GM12878 (cell line): ENCODE data around the gene OSTN. TPM values are rescaled to one million over a fixed set of nuclear protein-coding genes. Genes with fewer than 3 reads are reported as not detected.

Experiments used
- ATAC-seq: fragments of 200-7000 bp; cut with Tn5 transposase; 3 replicates; pipeline ENCODE4 v1.9.1; 2020; ENCODE audit warnings: mild to moderate bottlenecking, moderate library complexity
- BruUV-seq: library from RNA; stranded (reverse); fragments of 400-500 nt; replicated peaks from 2 replicates; lab custom pipeline; 2021; lab: Mats Ljungman, UMichigan
- CTCF ChIA-PET: fragments of 300-600 bp; sonication (Branson Sonifier 250); formaldehyde crosslinking; extraction: SDS; loops from one replicate; lab custom pipeline; 2021; ENCODE audit warnings: inconsistent platforms; lab: Yijun Ruan, JAX
- POLR2A ChIA-PET: fragments of 350-600 bp; formaldehyde crosslinking; extraction: SDS; loops from one replicate; lab custom pipeline; 2021; ENCODE audit warnings: inconsistent platforms; lab: Charles Lee
- RAD21 ChIA-PET: fragments of 300-600 bp; sonication (Branson Sonifier 250); formaldehyde crosslinking; loops from one replicate; lab custom pipeline; 2023; ENCODE audit warnings: antibody characterized with exemption; ENCODE audit not compliant: unreplicated experiment; lab: Charles Lee
- SMC1A ChIA-PET: fragments of 300-600 bp; sonication (Branson Sonifier 250); formaldehyde crosslinking; loops from one replicate; lab custom pipeline; 2023; ENCODE audit not compliant: unreplicated experiment, uncharacterized antibody; lab: Charles Lee
- DNase-seq: peaks from one replicate; pipeline ENCODE4 v3.0.0-alpha.2; 2011; ENCODE audit warnings: low read depth, low spot score
- FAIRE-seq: peaks from 3 replicates; lab custom pipeline; 2011; peaks lifted over from hg19 to GRCh38; lab: Jason Lieb, UNC
- H2AFZ ChIP-seq: 2 replicates; pipeline ENCODE4 v1.6.0; 2011; ENCODE audit warnings: low read depth, low read length, control low read depth; ENCODE audit not compliant: control insufficient read depth
- H3K27ac ChIP-seq: 2 replicates; pipeline ENCODE4 v1.5.1; 2011; ENCODE audit warnings: control low read depth; ENCODE audit not compliant: control insufficient read depth, insufficient read depth
- H3K27me3 ChIP-seq, 2 experiments: replicated peaks in 1 of 2; 2 replicates each; pipeline versions ENCODE4 v1.6.0 to v1.6.1; 2011; ENCODE audit warnings: low read length in 1 of 2; ENCODE audit not compliant: control insufficient read depth in 2 of 2, insufficient read depth in 2 of 2
- H3K36me3 ChIP-seq, 2 experiments: 2 replicates each; pipeline ENCODE4 v1.5.1; 2011; ENCODE audit warnings: low read length in 1 of 2; ENCODE audit not compliant: control insufficient read depth in 2 of 2, insufficient read depth in 2 of 2
- H3K4me1 ChIP-seq: 2 replicates; pipeline ENCODE4 v1.6.1; 2011; ENCODE audit warnings: mild to moderate bottlenecking, low read length, moderate library complexity, mixed read lengths; ENCODE audit not compliant: control insufficient read depth, insufficient read depth
- H3K4me2 ChIP-seq: 2 replicates; pipeline ENCODE4 v1.6.0; 2011; ENCODE audit warnings: control low read depth; ENCODE audit not compliant: control insufficient read depth, insufficient read depth
- H3K4me3 ChIP-seq: fragments of 200-600 bp; sonication (generic); 2 replicates; pipeline ENCODE4 v1.5.1; 2016
- H3K79me2 ChIP-seq: 2 replicates; pipeline ENCODE4 v1.6.0; 2011; ENCODE audit warnings: low read length; ENCODE audit not compliant: control insufficient read depth, insufficient read depth
- H3K9ac ChIP-seq: 2 replicates; pipeline ENCODE4 v1.8.0; 2011; ENCODE audit warnings: low read length, control low read depth, mixed read lengths; ENCODE audit not compliant: control insufficient read depth, insufficient read depth
- H3K9me3 ChIP-seq: replicated peaks from 3 replicates; pipeline ENCODE4 v1.5.1; 2011; ENCODE audit warnings: mild to moderate bottlenecking, low read length; ENCODE audit not compliant: control insufficient read depth, insufficient read depth
- H4K20me1 ChIP-seq: 2 replicates; pipeline ENCODE4 v1.6.0; 2011; ENCODE audit not compliant: control insufficient read depth, insufficient read depth
- NBN ChIP-seq: fragments of 450-650 bp; IDR thresholded peaks from 2 replicates; pipeline ENCODE4 v1.6.1; 2016
- NR2C2 ChIP-seq: IDR thresholded peaks from 2 replicates; pipeline ENCODE4 v1.6.1; 2011; ENCODE audit warnings: borderline replicate concordance, low read depth; ENCODE audit not compliant: control insufficient read depth, insufficient read length
- SUZ12 ChIP-seq: fragments of 200-600 bp; sonication (generic); IDR thresholded peaks from one replicate; pipeline ENCODE4 v1.6.1; 2018; ENCODE audit warnings: antibody characterized with exemption, mild to moderate bottlenecking; ENCODE audit not compliant: unreplicated experiment
- WGBS: methylation state at CpG from one replicate; pipeline ENCODE4 v1.1.6; 2016; ENCODE audit warnings: low lambda C conversion rate; ENCODE audit not compliant: insufficient replicate concordance, insufficient coverage; ENCODE audit errors: missing lambda C conversion rate; 5-methylcytosine and 5-hydroxymethylcytosine counted together
- in situ Hi-C: fragments of 300-500 bp; cut with MboI; formaldehyde crosslinking; loops from 9 replicates; pipeline ENCODE4 v1.14.3; 2018; ENCODE audit warnings: mixed read lengths
- intact Hi-C: fragments of 100-400 bp; cut with micrococcal nuclease; formaldehyde crosslinking; loops from one replicate; pipeline ENCODE4 v1.14.2; 2022; ENCODE audit not compliant: unreplicated experiment
- polyA plus RNA-seq, 11 experiments: library from polyadenylated mRNA; depleted of rRNA in 4 of 11; unstranded in 6 of 11; stranded (reverse) in 5 of 11; fragments of >200 nt; fragmentation: Nextera tagmentation in 4 of 11; fragmentation: Illumina TruSeq in 1 of 11; extraction: Ambion mirVana in 4 of 11; extraction: Trizol in 1 of 11; gene quantifications; 1 replicate in 1 of 11; 2 replicates in 10 of 11; pipeline versions ENCODE4 v1.2.1 to v1.2.3, GENCODE V29; 2011 to 2016; ENCODE audit warnings: inconsistent platforms in 2 of 11, missing spikeins in 2 of 11, low read depth in 1 of 11
- total RNA-seq, 4 experiments: library from RNA; depleted of rRNA in 3 of 4; stranded (reverse); fragments of >200 nt in 3 of 4; fragmentation: Illumina TruSeq in 1 of 4; extraction: Trizol in 1 of 4; gene quantifications; 2 replicates each; pipeline versions ENCODE4 v1.2.1 to v1.2.3, GENCODE V29; 2013 to 2021
- TF ChIP-seq, protein P1 (sequence below): fragments of 450-650 bp; IDR thresholded peaks from 2 replicates; pipeline ENCODE4 v1.6.1; 2018; ENCODE audit warnings: borderline replicate concordance, mild to moderate bottlenecking; ENCODE audit not compliant: partially characterized antibody
- TF ChIP-seq, protein P2 (sequence below), 3 experiments: IDR thresholded peaks in 2 of 3; conservative IDR thresholded peaks in 1 of 3; 2 replicates each; pipeline ENCODE4 v1.5.1; 2011; ENCODE audit warnings: low read depth in 3 of 3, low read length in 3 of 3, mild to moderate bottlenecking in 3 of 3, control low read depth in 2 of 3, moderate library complexity in 2 of 3, inconsistent platforms in 1 of 3, mixed read lengths in 1 of 3; ENCODE audit not compliant: control insufficient read depth in 2 of 3, insufficient read depth in 1 of 3; ENCODE audit errors: extremely low read depth in 1 of 3
- TF ChIP-seq, protein P3 (sequence below): IDR thresholded peaks from 2 replicates; pipeline ENCODE4 v1.6.1; 2012; ENCODE audit warnings: mild to moderate bottlenecking, low read depth, low read length

OSTN gene
- total and polyA plus RNA-seq, 10 of the 15 experiments (the other 5 are each of a cell fraction or from before 2014, with no cell fraction given): 0.04 to 0.27 (median 0.06) TPM; not detected in 6

DNA sequence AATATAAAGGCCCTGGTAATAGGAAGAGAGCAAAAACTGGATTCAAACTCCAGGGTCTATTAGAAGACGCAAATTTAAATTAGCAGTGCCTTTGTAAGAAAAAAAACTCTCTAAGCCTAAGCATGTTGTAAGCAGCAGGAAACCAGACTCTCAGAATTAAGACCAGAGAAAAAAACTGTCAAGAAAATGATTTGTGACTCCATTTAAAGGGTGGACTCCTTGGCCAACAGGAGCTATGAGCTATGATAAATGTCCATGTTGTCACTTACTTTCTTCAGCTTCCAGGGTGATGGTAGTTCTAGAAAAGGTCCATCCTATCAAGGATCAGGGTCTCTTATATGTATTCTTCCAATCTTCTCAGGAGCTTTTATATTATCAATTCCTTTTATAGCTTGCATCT lies 95.2 kb downstream of the OSTN start:
- no peak for TF ChIP-seq SUZ12
- TF ChIP-seq NBN: no peak
- TF ChIP-seq, protein P1, sequence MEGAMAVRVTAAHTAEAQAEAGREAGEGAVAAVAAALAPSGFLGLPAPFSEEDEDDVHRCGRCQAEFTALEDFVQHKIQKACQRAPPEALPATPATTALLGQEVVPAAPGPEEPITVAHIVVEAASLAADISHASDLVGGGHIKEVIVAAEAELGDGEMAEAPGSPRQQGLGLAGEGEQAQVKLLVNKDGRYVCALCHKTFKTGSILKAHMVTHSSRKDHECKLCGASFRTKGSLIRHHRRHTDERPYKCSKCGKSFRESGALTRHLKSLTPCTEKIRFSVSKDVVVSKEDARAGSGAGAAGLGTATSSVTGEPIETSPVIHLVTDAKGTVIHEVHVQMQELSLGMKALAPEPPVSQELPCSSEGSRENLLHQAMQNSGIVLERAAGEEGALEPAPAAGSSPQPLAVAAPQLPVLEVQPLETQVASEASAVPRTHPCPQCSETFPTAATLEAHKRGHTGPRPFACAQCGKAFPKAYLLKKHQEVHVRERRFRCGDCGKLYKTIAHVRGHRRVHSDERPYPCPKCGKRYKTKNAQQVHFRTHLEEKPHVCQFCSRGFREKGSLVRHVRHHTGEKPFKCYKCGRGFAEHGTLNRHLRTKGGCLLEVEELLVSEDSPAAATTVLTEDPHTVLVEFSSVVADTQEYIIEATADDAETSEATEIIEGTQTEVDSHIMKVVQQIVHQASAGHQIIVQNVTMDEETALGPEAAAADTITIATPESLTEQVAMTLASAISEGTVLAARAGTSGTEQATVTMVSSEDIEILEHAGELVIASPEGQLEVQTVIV: no peak
- TF ChIP-seq, protein P2, sequence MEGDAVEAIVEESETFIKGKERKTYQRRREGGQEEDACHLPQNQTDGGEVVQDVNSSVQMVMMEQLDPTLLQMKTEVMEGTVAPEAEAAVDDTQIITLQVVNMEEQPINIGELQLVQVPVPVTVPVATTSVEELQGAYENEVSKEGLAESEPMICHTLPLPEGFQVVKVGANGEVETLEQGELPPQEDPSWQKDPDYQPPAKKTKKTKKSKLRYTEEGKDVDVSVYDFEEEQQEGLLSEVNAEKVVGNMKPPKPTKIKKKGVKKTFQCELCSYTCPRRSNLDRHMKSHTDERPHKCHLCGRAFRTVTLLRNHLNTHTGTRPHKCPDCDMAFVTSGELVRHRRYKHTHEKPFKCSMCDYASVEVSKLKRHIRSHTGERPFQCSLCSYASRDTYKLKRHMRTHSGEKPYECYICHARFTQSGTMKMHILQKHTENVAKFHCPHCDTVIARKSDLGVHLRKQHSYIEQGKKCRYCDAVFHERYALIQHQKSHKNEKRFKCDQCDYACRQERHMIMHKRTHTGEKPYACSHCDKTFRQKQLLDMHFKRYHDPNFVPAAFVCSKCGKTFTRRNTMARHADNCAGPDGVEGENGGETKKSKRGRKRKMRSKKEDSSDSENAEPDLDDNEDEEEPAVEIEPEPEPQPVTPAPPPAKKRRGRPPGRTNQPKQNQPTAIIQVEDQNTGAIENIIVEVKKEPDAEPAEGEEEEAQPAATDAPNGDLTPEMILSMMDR (IDR thresholded peaks at IDR 0.05 in 2 of 3, conservative IDR thresholded peaks at IDR 0.05 in 1 of 3; ENCODE audit: control insufficient read depth in 2 of 3, extremely low read depth in 1 of 3, insufficient read depth in 1 of 3, low read depth in 3 of 3, low read length in 3 of 3): no peak
- TF ChIP-seq, protein P3, sequence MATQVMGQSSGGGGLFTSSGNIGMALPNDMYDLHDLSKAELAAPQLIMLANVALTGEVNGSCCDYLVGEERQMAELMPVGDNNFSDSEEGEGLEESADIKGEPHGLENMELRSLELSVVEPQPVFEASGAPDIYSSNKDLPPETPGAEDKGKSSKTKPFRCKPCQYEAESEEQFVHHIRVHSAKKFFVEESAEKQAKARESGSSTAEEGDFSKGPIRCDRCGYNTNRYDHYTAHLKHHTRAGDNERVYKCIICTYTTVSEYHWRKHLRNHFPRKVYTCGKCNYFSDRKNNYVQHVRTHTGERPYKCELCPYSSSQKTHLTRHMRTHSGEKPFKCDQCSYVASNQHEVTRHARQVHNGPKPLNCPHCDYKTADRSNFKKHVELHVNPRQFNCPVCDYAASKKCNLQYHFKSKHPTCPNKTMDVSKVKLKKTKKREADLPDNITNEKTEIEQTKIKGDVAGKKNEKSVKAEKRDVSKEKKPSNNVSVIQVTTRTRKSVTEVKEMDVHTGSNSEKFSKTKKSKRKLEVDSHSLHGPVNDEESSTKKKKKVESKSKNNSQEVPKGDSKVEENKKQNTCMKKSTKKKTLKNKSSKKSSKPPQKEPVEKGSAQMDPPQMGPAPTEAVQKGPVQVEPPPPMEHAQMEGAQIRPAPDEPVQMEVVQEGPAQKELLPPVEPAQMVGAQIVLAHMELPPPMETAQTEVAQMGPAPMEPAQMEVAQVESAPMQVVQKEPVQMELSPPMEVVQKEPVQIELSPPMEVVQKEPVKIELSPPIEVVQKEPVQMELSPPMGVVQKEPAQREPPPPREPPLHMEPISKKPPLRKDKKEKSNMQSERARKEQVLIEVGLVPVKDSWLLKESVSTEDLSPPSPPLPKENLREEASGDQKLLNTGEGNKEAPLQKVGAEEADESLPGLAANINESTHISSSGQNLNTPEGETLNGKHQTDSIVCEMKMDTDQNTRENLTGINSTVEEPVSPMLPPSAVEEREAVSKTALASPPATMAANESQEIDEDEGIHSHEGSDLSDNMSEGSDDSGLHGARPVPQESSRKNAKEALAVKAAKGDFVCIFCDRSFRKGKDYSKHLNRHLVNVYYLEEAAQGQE: no peak
- no peak for TF ChIP-seq NR2C2
- TF ChIP-seq, all 136 proteins: peak for 0
- DNase-seq: no peak
- peaks cover 41% of the 10 kb centered on the region for H3K4me1 ChIP-seq
- H3K79me2 ChIP-seq: no peaks in the 10 kb centered on the region
- BruUV-seq: no TSS peak
- no peak overlapping the region for H2AFZ ChIP-seq
- H3K9ac ChIP-seq: no peak overlapping the region
- ATAC-seq: no peak
- FAIRE-seq: no peak
- in situ Hi-C loops: no loop called here
- no peak overlapping the region for H3K4me2 ChIP-seq
- no peaks in the 10 kb centered on the region for H3K27me3 ChIP-seq
- no peak overlapping the region for H3K27ac ChIP-seq
- no peaks in the 10 kb centered on the region for H3K9me3 ChIP-seq
- intact Hi-C loops: no loop called here
- 100% methylated on average over 1 of the region's 1 CpG for WGBS
- ChIA-PET POLR2A (interaction anchor here (0.6 to 1.3 kb wide), 6 partner anchors 18 to 57 kb away, joined by 3 to 4 read pairs (median 4); no protein-coding TSS in a partner anchor), SMC1A (interaction anchor here (0.6 to 3.9 kb wide), 13 partner anchors 8 to 61 kb away, joined by 3 to 26 read pairs (median 4); no protein-coding TSS in a partner anchor), CTCF (interaction anchor here (0.8 to 1.2 kb wide), 4 partner anchors 9 to 155 kb away, joined by 3 read pairs; no protein-coding TSS in a partner anchor), RAD21 (interaction anchor here (0.9 to 1.3 kb wide), 5 partner anchors 11 to 50 kb away, joined by 3 to 8 read pairs (median 4); no protein-coding TSS in a partner anchor)
- H4K20me1 ChIP-seq: no peaks in the 10 kb centered on the region
- H3K36me3 ChIP-seq: no peaks in the 10 kb centered on the region
- H3K4me3 ChIP-seq: no peak overlapping the region
